Chondrocyte (in vitro differentiated cells): ENCODE results near the gene CDK2AP2. TPM values are rescaled to one million over a fixed set of nuclear protein-coding genes. Genes with fewer than 3 reads are reported as not detected.

Experiments used
- DNase-seq: peaks from one replicate; pipeline ENCODE4 v3.0.0; 2021; ENCODE audit warnings: mixed read lengths, low spot score
- H3K27ac Mint-ChIP-seq: one replicate; pipeline ENCODE4 v1.8.0; 2021; ENCODE audit warnings: mild to moderate bottlenecking, moderate library complexity, mixed read lengths; ENCODE audit not compliant: unreplicated experiment
- H3K27me3 Mint-ChIP-seq: 2 replicates; pipeline ENCODE4 v1.8.0; 2021; ENCODE audit warnings: low read depth, mixed read lengths
- H3K36me3 Mint-ChIP-seq: 2 replicates; pipeline ENCODE4 v1.8.0; 2021; ENCODE audit warnings: low read depth, mixed read lengths
- H3K4me1 Mint-ChIP-seq: 2 replicates; pipeline ENCODE4 v1.8.0; 2021; ENCODE audit warnings: low read depth, mild to moderate bottlenecking, mixed read lengths
- H3K4me3 Mint-ChIP-seq: one replicate; pipeline ENCODE4 v1.8.0; 2021; ENCODE audit warnings: mild to moderate bottlenecking, moderate library complexity, mixed read lengths; ENCODE audit not compliant: unreplicated experiment
- H3K9me3 Mint-ChIP-seq: 2 replicates; pipeline ENCODE4 v1.8.0; 2021; ENCODE audit warnings: low read depth, mixed read lengths
- total RNA-seq: library from RNA; stranded (reverse); gene quantifications from 3 replicates; pipeline ENCODE4 v1.2.1, GENCODE V29; 2021
- TF ChIP-seq, protein P1 (sequence below): fragments of 200-600 bp; sonication (generic); IDR thresholded peaks from 2 replicates; pipeline ENCODE4 v1.5.0; 2021; ENCODE audit warnings: antibody characterized with exemption, mild to moderate bottlenecking, moderate library complexity

CDK2AP2 gene
- total RNA-seq, 1 donor from 2014 or later = 42.5 TPM

DNA sequence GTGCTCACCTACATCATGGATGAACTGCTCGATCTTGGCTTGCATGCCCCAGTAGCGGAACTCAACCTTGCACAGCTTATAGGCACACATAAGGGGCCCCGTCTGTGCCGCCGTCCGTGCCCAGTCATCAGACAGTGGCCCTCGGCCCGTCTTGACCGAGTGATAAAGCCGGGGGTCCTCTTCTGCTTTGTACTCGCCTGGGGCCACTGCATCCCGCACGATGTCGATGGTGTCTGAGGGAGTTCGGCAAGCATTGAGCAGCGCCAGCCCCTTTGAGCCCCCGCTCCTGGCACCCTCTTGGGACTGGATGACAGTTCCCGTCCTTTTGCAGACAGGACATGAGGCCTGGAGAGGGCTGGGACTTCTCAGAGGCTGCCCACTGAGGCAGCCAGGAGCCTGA is 6.1 kb downstream of the CDK2AP2 start:
- Mint-ChIP-seq H3K36me3 (peaks cover 8% of the 10 kb centered on the region), H3K4me3 (no peak overlapping the region), H3K27me3 (no peaks in the 10 kb centered on the region), H3K27ac (no peak overlapping the region), H3K9me3 (no peaks in the 10 kb centered on the region), H3K4me1 (peaks cover 29% of the 10 kb centered on the region)
- TF ChIP-seq, protein P1, sequence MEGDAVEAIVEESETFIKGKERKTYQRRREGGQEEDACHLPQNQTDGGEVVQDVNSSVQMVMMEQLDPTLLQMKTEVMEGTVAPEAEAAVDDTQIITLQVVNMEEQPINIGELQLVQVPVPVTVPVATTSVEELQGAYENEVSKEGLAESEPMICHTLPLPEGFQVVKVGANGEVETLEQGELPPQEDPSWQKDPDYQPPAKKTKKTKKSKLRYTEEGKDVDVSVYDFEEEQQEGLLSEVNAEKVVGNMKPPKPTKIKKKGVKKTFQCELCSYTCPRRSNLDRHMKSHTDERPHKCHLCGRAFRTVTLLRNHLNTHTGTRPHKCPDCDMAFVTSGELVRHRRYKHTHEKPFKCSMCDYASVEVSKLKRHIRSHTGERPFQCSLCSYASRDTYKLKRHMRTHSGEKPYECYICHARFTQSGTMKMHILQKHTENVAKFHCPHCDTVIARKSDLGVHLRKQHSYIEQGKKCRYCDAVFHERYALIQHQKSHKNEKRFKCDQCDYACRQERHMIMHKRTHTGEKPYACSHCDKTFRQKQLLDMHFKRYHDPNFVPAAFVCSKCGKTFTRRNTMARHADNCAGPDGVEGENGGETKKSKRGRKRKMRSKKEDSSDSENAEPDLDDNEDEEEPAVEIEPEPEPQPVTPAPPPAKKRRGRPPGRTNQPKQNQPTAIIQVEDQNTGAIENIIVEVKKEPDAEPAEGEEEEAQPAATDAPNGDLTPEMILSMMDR = no peak
- peak; percentile 79 for DNase-seq

DNA sequence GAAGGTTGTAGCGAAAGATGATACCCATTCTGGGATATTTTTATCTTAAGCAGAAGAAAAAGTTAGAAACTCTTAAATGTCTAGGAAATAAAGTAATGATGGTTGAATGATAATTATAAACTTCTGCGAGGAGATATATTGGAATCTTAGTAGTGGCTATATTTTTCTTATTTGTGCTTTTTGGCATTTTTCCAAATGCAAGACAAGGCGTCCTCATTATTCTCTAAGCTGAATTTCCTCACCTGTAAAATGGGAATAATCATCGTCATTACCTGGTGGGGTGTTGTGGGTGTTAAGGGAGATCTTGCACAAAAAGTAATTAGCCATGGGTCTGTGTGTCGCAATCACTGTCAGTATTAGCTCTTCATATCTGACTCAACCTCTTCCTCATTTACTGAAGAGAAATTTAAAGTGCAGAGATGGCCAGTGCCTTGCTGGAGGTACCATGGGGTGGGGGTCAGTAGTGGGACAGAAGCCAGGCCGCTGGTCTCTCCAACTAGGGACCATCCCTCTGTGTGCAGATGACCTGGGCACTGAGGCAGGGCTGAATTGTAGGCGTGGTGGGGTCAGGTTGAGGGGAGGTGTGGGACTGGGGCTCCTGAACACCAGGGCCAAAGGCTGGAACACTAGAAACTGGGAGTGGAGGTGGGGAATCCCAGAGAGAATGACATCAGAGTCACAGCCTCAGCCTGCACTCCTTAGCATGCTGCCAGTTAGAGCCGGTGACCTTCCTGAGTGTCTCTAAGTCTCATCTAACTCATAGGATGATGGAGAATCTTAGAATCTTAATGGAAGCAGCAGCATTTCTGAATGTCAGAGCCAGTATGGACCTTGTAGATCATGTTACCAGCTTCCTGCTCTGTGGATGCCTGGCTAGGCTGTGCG is 6.9 kb downstream of the CDK2AP2 start:
- DNase-seq = no peak
- H3K4me3 Mint-ChIP-seq = no peak overlapping the region
- TF ChIP-seq, protein P1 = no peak
- peaks cover 21% of the 10 kb centered on the region for H3K4me1 Mint-ChIP-seq
- H3K27me3 Mint-ChIP-seq = no peaks in the 10 kb centered on the region
- no peaks in the 10 kb centered on the region for H3K9me3 Mint-ChIP-seq
- peaks cover 8% of the 10 kb centered on the region for H3K36me3 Mint-ChIP-seq
- H3K27ac Mint-ChIP-seq = no peak overlapping the region

DNA sequence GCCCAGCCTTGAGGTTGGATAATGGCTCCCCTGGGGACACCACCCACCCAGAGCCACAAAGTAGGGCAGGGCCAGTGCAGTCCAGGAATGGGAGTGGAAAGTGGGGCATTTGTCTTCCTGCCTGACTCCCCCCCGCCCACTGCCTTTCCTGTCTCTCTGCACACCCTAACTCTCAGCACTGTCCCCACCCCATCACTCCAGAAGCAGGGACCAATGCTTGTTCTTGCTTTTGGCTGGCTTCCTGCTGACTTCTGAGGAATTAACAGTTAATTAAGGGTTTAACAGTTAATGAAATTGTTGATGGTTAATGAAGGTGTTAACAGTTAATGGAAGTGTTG is 7.5 kb downstream of the CDK2AP2 start:
- Mint-ChIP-seq H3K36me3 (peaks cover 8% of the 10 kb centered on the region), H3K27ac (no peak overlapping the region), H3K4me1 (peaks cover 15% of the 10 kb centered on the region), H3K4me3 (no peak overlapping the region), H3K27me3 (no peaks in the 10 kb centered on the region), H3K9me3 (no peaks in the 10 kb centered on the region)
- no peak for DNase-seq
- TF ChIP-seq, protein P1 = no peak

DNA sequence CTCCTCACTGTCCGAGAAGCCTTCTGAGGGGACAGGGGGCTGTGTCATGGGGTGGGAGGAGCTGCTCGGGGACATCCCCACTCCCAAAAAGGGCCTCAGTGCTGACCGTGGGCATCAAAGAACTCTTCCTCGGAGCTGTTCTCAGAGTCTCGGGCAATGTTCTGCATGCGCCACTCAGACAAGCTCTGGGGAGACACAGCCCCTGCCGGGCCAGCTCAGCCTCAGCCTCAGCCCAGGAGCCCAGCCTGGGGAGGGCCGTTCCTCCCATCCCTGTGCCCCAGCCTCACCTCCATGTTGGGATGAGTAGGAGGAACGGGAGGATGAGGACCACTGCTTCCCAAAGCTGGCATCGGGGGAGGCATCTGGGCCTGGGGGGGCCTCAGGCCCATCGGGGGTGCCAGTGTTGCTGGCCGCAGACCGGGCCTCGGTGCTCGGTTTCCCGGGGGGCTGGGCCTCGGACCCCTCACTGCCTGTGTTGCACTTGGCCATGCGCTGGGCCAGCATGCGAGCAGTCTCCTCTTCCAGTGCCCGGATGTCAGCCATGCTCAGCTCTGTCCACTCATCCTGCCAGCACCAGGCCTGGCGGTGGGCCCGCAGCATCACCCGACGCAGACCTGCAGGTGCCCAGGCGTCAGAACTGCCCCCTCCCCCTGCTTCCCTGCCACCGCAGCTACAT is 8.0 kb downstream of the CDK2AP2 start:
- no peak for DNase-seq
- Mint-ChIP-seq H3K9me3 (no peaks in the 10 kb centered on the region), H3K27ac (no peak overlapping the region), H3K27me3 (no peaks in the 10 kb centered on the region), H3K4me3 (no peak overlapping the region), H3K4me1 (peaks cover 14% of the 10 kb centered on the region), H3K36me3 (peaks cover 8% of the 10 kb centered on the region)
- TF ChIP-seq, protein P1 = no peak

DNA sequence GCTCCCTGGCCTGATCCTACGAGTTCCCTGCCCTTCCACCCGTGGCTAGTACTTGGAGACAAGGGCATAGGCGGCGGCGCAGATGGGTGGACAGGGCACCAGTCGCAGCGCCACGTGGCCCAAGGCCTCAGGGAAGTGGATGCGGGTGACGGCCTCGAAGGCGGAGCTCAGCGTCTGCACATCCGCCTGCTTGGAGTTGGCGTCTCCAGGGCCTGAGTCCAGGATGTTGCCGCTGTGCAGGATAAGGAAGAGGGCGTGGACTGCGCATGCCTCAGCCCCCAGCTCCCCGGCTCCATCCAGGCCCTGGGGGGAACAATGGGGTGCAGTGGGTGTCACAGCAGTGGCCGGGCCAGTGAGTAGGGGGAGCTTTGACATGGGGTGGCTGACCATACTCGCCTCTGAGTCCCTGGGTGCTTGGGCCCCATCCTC is 9.4 kb downstream of the CDK2AP2 start:
- Mint-ChIP-seq H3K4me3 (no peak overlapping the region), H3K36me3 (peaks cover 8% of the 10 kb centered on the region), H3K4me1 (peaks cover 6% of the 10 kb centered on the region), H3K27ac (no peak overlapping the region), H3K27me3 (no peaks in the 10 kb centered on the region), H3K9me3 (no peaks in the 10 kb centered on the region)
- TF ChIP-seq, protein P1 = no peak
- peak; percentile 93 for DNase-seq
